ENCODE measurements around the gene HPSE2. TPM values are rescaled to one million over a fixed set of nuclear protein-coding genes. Genes with fewer than 3 reads are reported as not detected.

HPSE2 gene
- total and polyA plus RNA-seq, 2 of the 13 experiments (the other 11 are each of a cell fraction or from before 2014, with no cell fraction given) = 0.01 TPM; not detected in 1

DNA sequence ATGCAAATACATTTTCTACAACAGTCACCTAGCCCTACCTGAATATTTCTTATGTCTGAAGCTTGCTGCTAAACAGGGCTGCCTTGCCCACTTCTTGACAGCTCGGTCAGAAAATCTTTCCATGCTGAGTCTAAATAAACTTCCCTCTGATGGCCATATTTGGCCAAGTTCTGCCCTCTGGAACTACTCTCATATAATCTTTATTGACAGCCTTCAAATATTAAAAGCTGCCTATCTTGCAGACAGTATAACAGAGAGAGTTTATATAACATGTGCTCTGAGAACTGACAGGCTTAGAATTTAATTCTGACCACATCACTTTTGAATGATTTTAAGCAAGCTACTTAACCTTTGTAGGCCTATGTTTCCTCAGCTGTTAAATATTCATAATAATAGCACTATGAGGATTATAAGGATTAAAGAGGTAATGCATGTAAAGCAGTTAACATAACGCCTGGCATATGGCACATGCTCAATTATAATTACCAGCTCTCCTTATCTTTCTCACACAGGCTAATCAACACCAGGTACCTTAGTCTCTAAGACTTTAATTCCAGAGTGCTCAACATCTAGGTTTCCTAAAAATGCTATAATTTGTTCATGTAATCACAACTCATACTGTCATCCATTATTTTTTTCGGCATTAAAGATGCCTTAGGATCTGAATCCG is 334.1 kb downstream of the HPSE2 start:
- Histone ChIP-seq H3K4me3 (replicated peaks in 1 of 3; ENCODE audit: insufficient read depth in 1 of 3, low read depth in 2 of 3, low read length in 3 of 3) (no peak overlapping the region), H4K20me1 (ENCODE audit: insufficient read depth, low read length) (no peaks in the 10 kb centered on the region), H3K9ac (ENCODE audit: insufficient read depth, low read depth, low read length) (no peak overlapping the region), H3K79me2 (ENCODE audit: insufficient read depth, low read length) (no peaks in the 10 kb centered on the region), H3K4me2 (ENCODE audit: low read depth, low read length) (no peak overlapping the region), H3K27ac (ENCODE audit: extremely low read length, insufficient read depth, low read length) (no peak overlapping the region), H3K36me3 (replicated peaks in 1 of 2; ENCODE audit: control insufficient read depth in 1 of 2, insufficient read depth in 2 of 2, low read length in 2 of 2) (no peaks in the 10 kb centered on the region), H3K9me3 (ENCODE audit: low read length) (no peaks in the 10 kb centered on the region), H2AFZ (ENCODE audit: low read length) (no peak overlapping the region), H3K4me1 (ENCODE audit: insufficient read depth, low read length) (no peaks in the 10 kb centered on the region), H3K27me3 (ENCODE audit: control insufficient read depth in 1 of 2, insufficient read depth in 2 of 2, low read length in 2 of 2) (no peaks in the 10 kb centered on the region)
- FAIRE-seq = no peak
- DNase-seq (ENCODE audit: low spot score) = no peak
- no peak for ATAC-seq
- intact Hi-C loops (cut with micrococcal nuclease; ENCODE audit: unreplicated experiment) = no loop called here
- in situ Hi-C loops (cut with HindIII; ENCODE audit: extremely low pct_ligation_motif_present, low pct_unique_long_range_greater_than_20kb) = no loop called here
- no peak for TF ChIP-seq RBFOX2 (IDR thresholded peaks at IDR 0.05; ENCODE audit: low read depth, low read length)
- no peak for TF ChIP-seq YY1 (IDR thresholded peaks at IDR 0.05; ENCODE audit: insufficient read depth, insufficient replicate concordance, low read depth, low read length)
- no peak for TF ChIP-seq KDM5A (IDR thresholded peaks at IDR 0.05; ENCODE audit: borderline replicate concordance, low read length)
- no peak for TF ChIP-seq NR2F1 (CRISPR knock-in tag; IDR thresholded peaks at IDR 0.05)
- no peak for TF ChIP-seq NR1H2 (CRISPR knock-in tag; IDR thresholded peaks at IDR 0.05; ENCODE audit: borderline replicate concordance, low read depth)
- TF ChIP-seq, protein P1, sequence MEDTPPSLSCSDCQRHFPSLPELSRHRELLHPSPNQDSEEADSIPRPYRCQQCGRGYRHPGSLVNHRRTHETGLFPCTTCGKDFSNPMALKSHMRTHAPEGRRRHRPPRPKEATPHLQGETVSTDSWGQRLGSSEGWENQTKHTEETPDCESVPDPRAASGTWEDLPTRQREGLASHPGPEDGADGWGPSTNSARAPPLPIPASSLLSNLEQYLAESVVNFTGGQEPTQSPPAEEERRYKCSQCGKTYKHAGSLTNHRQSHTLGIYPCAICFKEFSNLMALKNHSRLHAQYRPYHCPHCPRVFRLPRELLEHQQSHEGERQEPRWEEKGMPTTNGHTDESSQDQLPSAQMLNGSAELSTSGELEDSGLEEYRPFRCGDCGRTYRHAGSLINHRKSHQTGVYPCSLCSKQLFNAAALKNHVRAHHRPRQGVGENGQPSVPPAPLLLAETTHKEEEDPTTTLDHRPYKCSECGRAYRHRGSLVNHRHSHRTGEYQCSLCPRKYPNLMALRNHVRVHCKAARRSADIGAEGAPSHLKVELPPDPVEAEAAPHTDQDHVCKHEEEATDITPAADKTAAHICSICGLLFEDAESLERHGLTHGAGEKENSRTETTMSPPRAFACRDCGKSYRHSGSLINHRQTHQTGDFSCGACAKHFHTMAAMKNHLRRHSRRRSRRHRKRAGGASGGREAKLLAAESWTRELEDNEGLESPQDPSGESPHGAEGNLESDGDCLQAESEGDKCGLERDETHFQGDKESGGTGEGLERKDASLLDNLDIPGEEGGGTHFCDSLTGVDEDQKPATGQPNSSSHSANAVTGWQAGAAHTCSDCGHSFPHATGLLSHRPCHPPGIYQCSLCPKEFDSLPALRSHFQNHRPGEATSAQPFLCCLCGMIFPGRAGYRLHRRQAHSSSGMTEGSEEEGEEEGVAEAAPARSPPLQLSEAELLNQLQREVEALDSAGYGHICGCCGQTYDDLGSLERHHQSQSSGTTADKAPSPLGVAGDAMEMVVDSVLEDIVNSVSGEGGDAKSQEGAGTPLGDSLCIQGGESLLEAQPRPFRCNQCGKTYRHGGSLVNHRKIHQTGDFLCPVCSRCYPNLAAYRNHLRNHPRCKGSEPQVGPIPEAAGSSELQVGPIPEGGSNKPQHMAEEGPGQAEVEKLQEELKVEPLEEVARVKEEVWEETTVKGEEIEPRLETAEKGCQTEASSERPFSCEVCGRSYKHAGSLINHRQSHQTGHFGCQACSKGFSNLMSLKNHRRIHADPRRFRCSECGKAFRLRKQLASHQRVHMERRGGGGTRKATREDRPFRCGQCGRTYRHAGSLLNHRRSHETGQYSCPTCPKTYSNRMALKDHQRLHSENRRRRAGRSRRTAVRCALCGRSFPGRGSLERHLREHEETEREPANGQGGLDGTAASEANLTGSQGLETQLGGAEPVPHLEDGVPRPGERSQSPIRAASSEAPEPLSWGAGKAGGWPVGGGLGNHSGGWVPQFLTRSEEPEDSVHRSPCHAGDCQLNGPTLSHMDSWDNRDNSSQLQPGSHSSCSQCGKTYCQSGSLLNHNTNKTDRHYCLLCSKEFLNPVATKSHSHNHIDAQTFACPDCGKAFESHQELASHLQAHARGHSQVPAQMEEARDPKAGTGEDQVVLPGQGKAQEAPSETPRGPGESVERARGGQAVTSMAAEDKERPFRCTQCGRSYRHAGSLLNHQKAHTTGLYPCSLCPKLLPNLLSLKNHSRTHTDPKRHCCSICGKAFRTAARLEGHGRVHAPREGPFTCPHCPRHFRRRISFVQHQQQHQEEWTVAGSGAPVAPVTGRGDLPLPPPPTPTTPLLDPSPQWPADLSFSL (CRISPR knock-in tag; IDR thresholded peaks at IDR 0.05) = no peak
- TF ChIP-seq CENPX (CRISPR knock-in tag; IDR thresholded peaks at IDR 0.05) = no peak
- TF ChIP-seq ZNF329 (CRISPR knock-in tag; IDR thresholded peaks at IDR 0.05; ENCODE audit: low read depth) = no peak
- TF ChIP-seq GATAD2A (CRISPR knock-in tag; IDR thresholded peaks at IDR 0.05) = no peak
- TF ChIP-seq ZNF550 (CRISPR knock-in tag; IDR thresholded peaks at IDR 0.05; ENCODE audit: borderline replicate concordance) = no peak
- TF ChIP-seq ZNF598 (CRISPR knock-in tag; IDR thresholded peaks at IDR 0.05; ENCODE audit: borderline replicate concordance) = no peak
- no TSS peak for BruUV-seq (replicated peaks)
- POLR2A ChIA-PET = no interaction called here
- CTCF ChIA-PET (ENCODE audit: low intra/inter-chr PET ratio, low total read pairs) = no interaction called here
- 1% methylated on average over 4 of the region's 4 CpGs for WGBS (ENCODE audit: low lambda C conversion rate)
